Stimulated activated CD8-positive, alpha-beta memory T cell treated with anti-CD3 and anti-CD28 coated beads, Interleukin-12 subunit alpha, Interleukin-12 subunit beta, amount 100 ng/mL, for 1 hour (primary cell): ENCODE data around the gene KCNQ4.

Experiments used
- DNase-seq: peaks from one replicate; pipeline ENCODE4 v3.0.0-alpha.2; 2020; ENCODE audit warnings: low read depth

KCNQ4 gene

GRCh38 chr1:40783001-40783905 is at the start of gene KCNQ4:
Gene KCNQ4, plus strand, starts transcription at chr1:40783787. Its CDS starts 307 bp downstream, at chr1:40784094.
- no peak for DNase-seq

GRCh38 chr1:40734882-40735628 is 48.5 kb upstream of the KCNQ4 start:
- DNase-seq, result no peak

DNA sequence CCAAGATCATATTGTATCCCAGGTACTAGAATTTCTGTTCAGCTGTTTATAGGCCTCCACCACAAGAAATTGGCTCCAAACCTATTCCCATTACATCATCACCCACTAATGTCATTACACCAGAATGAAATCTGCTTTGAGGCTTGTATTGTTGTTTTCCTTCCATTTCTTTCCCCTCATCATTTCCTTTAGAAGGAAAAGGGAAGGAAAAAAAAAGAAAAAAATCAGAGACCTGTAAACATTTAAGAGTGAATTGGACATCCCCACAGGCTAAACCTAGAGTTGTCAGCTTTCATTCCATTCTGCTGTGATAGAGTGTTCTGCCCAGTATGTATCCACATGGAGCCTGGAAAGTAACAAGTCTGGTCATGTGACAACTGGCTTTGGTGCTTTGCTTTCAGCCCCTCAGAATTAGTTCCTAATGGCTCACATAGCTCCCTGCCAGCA is 47.5 kb upstream of the KCNQ4 start:
- no peak for DNase-seq

DNA sequence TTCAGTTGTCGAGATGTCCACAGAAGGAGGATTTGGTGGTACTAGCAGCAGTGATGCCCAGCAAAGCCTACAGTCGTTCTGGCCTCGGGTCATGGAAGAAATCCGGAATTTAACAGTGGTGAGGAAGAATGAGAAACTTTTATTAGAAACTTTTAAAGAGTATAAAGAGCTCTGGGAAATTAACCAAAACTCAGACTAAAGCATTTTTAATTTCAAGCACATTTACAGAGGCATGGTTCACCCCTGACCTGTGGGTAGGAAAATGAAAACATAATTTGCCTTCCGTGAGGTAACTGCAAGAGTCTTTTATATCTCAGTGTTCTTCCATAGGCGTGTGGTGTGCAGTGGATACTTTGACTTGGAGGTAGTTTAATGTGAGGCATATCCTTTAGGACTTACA is 44.8 kb upstream of the KCNQ4 start:
- DNase-seq, result no peak

GRCh38 chr1:40739455-40740008 is 44.1 kb upstream of the KCNQ4 start:
- DNase-seq, result no peak

- DNase-seq, result no peak
These were observed 43.3 kb upstream of the KCNQ4 start for GRCh38 chr1:40740039-40740996.

GRCh38 chr1:40740997-40741736 is 42.4 kb upstream of the KCNQ4 start:
- no peak for DNase-seq

- DNase-seq, result no peak
These were observed 41.1 kb upstream of the KCNQ4 start for GRCh38 chr1:40742363-40743061.

DNA sequence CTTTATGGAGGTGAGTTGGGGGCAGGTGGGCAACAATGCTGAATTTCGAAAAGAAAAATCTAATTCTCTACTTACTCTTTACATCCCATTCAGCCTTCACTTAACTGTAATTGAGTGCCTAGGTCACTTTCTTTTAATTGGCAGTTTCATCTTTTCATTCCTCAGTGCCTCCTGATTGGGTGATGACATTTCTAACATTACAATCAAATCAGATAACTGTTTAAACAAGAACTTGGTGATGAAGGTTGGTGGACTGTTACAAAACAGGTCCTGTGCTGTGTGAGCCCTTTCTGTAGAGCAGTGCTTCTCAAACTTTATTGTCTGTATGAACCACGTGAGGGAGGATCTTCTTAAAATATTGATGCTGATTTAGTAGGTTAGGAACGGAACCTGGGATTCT is 40.1 kb upstream of the KCNQ4 start:
- no peak for DNase-seq

DNA sequence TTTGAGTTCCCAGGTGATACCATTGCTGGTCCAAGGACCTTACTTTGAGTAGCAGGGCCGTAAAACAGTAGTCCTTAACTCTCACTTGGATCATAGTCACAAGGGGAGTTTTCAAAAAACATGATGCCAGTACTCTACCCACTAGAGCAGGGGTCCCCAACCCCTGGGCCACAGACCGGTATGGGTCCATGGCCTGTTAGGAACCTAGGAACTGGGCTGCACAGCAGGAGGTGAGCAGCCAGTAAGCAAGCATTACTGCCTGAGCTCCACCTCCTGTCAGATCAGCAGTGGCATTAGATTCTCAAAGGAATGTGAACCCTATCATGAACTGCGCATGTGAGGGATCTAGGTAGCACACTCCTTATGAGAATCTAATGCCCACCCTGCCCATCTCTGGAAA is 39.7 kb upstream of the KCNQ4 start:
- no peak for DNase-seq

DNA sequence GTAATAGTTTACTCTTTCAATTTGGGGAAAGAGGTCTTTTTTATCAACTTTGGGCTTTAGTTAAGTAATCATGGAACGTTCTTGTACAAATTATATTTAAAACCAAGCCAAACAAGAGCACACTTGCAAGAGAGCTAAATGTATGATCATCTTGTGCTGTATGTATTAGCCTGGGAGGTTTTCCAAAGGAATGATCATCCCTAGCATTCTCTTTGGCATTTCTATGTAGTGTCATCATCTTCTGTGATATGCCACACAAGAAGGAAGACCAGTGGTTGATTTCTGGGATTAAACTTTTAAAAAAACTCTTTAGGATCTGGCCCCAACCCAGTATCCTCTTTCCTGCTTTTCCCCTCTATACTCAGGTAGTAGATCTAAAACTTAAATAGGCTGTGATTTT is 38.4 kb upstream of the KCNQ4 start:
- DNase-seq, result no peak

- DNase-seq, result no peak
These were observed 37.1 kb upstream of the KCNQ4 start for GRCh38 chr1:40746344-40747090.

DNA sequence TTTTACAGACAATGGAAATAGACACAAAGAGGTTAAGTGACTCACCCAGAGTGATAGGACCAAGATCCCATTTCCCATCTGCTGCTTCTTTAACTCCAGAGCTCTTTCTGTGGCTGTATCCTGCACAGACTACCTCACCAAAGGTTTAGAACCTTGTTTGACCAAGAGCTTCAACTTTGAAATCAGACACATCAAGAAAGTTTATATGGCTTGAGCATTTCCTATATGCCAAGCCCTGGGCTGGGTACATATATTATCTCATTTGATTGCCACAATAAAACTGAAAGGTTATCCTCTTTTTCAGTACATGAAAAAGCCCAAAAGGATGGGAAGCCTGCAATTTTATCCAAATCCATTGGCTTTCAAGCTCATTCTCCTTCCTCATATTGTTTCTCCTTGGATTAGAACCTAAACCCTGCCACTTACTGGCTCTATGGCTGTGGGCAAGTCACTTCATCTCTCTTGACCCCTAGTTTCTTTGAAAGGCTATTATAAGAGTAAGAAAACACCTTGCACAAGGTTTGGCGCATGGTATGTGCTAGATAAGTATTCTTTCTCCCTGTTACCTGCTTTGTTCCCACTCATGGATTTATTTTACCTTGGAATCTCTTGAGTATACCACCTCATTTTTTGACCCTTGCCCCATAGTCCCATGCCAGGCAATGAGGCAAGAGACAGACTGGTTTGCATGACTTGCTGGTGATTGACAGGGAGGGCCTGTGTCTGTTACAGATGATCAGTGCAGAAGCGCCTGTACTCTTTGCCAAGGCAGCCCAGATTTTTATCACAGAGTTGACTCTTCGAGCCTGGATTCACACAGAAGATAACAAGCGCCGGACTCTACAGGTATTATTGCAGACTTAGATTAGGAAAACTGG is 34.5 kb upstream of the KCNQ4 start:
- DNase-seq, result no peak

DNA sequence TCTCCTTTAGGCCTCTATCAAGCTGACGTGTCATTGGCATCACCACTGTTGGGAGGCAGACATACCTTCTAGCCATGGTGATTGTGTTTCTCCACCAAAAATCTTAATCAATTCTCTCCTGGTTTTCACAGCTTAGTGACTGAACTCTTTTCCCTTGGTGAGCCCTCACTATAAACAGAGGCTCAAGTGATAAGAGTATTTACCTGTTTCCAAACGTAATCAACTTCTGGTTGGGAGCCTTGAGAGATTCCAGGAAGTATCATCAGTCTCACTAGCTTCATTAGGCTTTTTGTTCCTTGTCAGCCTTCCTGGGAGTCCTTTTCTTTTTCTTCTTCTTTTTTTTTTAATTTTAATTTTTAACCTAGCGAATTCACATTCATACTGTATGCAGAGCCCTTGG is 33.8 kb upstream of the KCNQ4 start:
- DNase-seq, result no peak

DNA sequence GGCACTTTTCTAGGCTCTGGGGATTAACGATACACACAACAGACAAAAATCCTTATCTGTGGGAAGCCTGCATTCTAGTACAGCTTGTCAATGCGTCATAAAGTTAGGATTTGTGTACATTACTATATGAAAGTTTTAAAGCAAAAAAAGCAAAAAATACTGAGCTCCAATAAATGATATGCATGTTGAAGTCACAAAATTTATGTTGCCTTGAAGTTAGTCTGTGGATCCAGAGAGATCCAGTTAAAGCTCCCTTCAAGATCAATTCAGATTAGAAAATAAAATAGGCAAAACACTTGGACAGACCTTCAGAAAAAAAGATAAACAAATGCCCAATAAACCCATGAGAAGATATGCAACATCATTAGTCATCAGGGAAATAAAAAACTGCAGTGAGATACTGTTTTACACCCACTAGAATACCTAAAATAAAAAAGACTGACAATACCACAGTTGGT is 33.1 kb upstream of the KCNQ4 start:
- DNase-seq, result no peak

GRCh38 chr1:40751802-40752201 is 31.8 kb upstream of the KCNQ4 start:
- DNase-seq, result no peak

- DNase-seq, result no peak
These were observed 30.3 kb upstream of the KCNQ4 start for GRCh38 chr1:40753142-40753882.

- DNase-seq, result no peak
These were observed 29.4 kb upstream of the KCNQ4 start for GRCh38 chr1:40754201-40754600.
